Naive B cell (primary cell): ENCODE results near the gene CD14. TPM values are rescaled to one million over a fixed set of nuclear protein-coding genes. Genes with fewer than 3 reads are reported as not detected.
"Not testable (repeated sequence)": the region's sequence is repeated elsewhere in the genome, so short reads cannot be mapped to it uniquely, and the experiment has no call there.

Source experiments
- ATAC-seq, 2 donors: fragments of 150-1000 bp; cut with Tn5 transposase; 2 replicates each; pipeline ENCODE4 v1.10.0; 2021; ENCODE audit warnings: low read depth in 2 of 2, mild to moderate bottlenecking in 2 of 2, moderate library complexity in 2 of 2
- DNase-seq: peaks from one replicate; pipeline ENCODE4 v3.0.0; 2022
- H3K27ac Mint-ChIP-seq, 6 donors: one replicate each; pipeline ENCODE4 v1.8.0; 2020 to 2022; ENCODE audit warnings: mild to moderate bottlenecking in 6 of 6, mixed read lengths in 6 of 6, moderate library complexity in 5 of 6, inconsistent platforms in 2 of 6
- H3K27me3 Mint-ChIP-seq, 3 donors: one replicate each; pipeline ENCODE4 v1.8.0; 2021 to 2022; ENCODE audit warnings: mixed read lengths in 3 of 3, mild to moderate bottlenecking in 1 of 3
- H3K36me3 Mint-ChIP-seq, 2 donors: one replicate each; pipeline ENCODE4 v1.8.0; 2020 to 2022; ENCODE audit warnings: mixed read lengths in 2 of 2, inconsistent platforms in 1 of 2, mild to moderate bottlenecking in 1 of 2
- H3K4me1 Mint-ChIP-seq, 3 donors: one replicate each; pipeline ENCODE4 v1.8.0; 2020 to 2022; ENCODE audit warnings: mixed read lengths in 3 of 3, inconsistent platforms in 1 of 3, mild to moderate bottlenecking in 1 of 3, moderate library complexity in 1 of 3
- H3K4me3 Mint-ChIP-seq, 8 donors: one replicate each; pipeline ENCODE4 v1.8.0; 2020 to 2022; ENCODE audit warnings: mild to moderate bottlenecking in 8 of 8, mixed read lengths in 8 of 8, moderate library complexity in 8 of 8, inconsistent platforms in 2 of 8
- H3K9me3 Mint-ChIP-seq, 7 donors: one replicate each; pipeline ENCODE4 v1.8.0; 2020 to 2022; ENCODE audit warnings: mixed read lengths in 7 of 7, mild to moderate bottlenecking in 5 of 7, inconsistent platforms in 2 of 7, moderate library complexity in 1 of 7
- polyA plus RNA-seq, 6 donors: library from polyadenylated mRNA; unstranded; fragments of 300-500 nt; fragmentation: Illumina TruSeq; gene quantifications; one replicate each; pipeline ENCODE4 v1.2.3, GENCODE V29; 2021; ENCODE audit warnings: low read depth in 6 of 6

CD14 gene
- polyA plus RNA-seq, 6 donors from 2014 or later = 1.5 to 10.2 (median 2.8) TPM

DNA sequence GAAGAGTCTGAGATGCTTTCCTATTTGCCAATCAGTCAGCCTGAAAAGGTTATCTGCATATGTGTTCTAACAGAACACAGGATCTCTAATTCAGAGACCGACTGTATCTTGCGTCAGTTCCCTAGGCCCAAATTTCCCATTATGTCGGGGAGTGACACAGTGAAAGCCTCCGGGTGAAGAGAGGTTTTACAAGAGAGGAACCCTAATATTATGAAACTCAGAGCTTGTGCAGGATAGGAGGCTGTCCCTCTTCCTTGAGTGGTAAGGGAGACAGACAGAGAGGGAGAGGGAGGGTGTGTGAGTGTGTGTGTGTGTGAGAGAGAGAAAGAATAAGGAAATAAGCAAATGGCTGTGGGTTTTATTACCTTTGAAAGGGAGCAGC, 1.9 kb downstream of the CD14 start:
- Mint-ChIP-seq H3K27me3 (peaks cover 24 to 42% (median 26%) of the 10 kb centered on the region in 3 donors), H3K4me1 (peaks cover 9 to 29% (median 17%) of the 10 kb centered on the region in 3 donors), H3K9me3 (peaks cover 0 to 15% (median 7%) of the 10 kb centered on the region in 7 donors), H3K36me3 (peaks cover 0 to 5% of the 10 kb centered on the region in 2 donors), H3K4me3 (peak overlapping the region in 7 of 8 donors; percentile 27 to 94 (median 83)), H3K27ac (peak overlapping the region in 1 of 6 donors; percentile 73)
- DNase-seq = no peak
- ATAC-seq = no peak

DNA sequence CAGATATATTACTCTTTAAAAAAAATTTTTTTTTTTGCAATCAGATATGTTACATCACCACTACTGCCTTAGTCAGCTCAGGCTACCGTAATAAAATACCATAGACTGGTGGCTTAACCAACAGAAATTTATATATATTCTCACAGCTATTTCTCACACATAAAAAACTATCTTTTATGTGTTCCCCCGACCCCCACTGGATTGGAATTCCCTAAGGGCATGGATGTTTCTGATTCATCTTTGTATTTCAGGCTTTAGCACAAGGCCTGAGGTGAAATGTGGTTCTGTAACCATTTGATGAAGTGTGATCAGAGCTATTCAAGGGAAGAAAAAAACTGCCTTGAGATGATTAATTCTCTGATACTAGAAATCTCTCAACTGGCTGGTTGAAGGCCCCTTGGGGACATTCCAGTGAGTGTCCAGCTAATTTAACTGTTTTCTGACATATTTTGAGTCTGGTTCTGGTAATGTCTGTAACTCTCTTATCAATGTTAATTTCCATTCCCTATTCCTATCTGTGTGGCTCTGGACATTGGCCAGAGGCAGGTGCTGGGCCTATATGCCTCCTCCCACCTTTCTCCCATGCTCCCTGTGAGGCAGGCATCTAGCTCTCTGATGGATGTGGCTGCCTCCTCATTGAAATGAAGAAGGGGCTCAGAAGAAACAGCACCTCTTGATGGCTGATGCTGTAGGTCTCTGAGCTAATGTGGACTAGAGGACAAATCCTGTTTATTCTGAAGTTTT, 2.5 kb downstream of the CD14 start:
- peaks cover 9 to 29% (median 17%) of the 10 kb centered on the region in 3 donors for H3K4me1 Mint-ChIP-seq
- peak overlapping the region in 5 of 8 donors; percentile 37 to 85 (median 71) for H3K4me3 Mint-ChIP-seq
- H3K27me3 Mint-ChIP-seq = peaks cover 26 to 42% (median 26%) of the 10 kb centered on the region in 3 donors
- peaks cover 0 to 15% (median 7%) of the 10 kb centered on the region in 7 donors for H3K9me3 Mint-ChIP-seq
- peaks cover 0 to 5% of the 10 kb centered on the region in 2 donors for H3K36me3 Mint-ChIP-seq
- peak overlapping the region in 1 of 6 donors; percentile 73 for H3K27ac Mint-ChIP-seq
- DNase-seq (no peak), ATAC-seq (no peak)

DNA sequence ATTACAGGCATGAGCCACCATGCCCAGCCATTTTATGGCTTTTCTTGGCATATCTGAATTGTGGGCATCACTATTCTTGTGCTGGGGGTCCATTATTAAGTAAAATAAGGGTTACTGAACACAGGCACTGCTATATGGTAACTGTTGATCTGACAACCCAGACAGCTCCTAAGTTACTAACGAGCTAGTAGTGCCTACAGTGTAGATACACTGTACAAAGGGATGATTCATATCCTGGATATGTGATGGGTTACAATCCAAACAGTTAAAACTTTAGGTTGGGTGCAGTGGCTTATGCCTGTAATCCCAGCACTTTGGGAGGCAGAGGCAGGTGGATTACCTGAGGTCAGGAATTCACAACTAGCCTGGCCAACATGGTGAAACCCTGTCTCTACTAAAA, 4.3 kb downstream of the CD14 start:
- Mint-ChIP-seq H3K4me1 (peaks cover 9 to 21% (median 17%) of the 10 kb centered on the region in 3 donors), H3K9me3 (peaks cover 0 to 15% (median 7%) of the 10 kb centered on the region in 7 donors), H3K27me3 (peaks cover 26 to 47% (median 32%) of the 10 kb centered on the region in 3 donors), H3K27ac (no peak overlapping the region), H3K36me3 (peaks cover 0 to 5% of the 10 kb centered on the region in 2 donors), H3K4me3 (no peak overlapping the region)
- DNase-seq = no peak
- ATAC-seq = no peak

DNA sequence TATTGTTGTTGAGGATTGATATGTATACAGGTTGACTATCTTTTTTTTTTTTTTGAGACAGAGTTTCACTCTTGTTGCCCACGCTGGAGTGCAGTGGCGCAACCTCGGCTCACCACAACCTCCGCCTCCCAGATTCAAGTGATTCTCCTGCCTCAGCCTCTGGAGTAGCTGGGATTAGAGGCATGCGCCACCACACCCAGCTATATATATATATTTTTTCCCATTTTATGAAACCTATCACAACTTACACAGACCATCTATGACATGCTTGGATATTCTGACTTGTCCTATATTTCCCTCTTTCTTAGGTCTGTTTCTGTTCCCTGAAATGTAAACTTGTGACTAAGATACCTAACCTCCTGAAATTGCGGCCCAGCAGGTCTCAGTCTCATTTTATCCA, 5.0 kb downstream of the CD14 start:
- Mint-ChIP-seq H3K4me3 (no peak overlapping the region), H3K9me3 (peaks cover 0 to 15% (median 7%) of the 10 kb centered on the region in 7 donors), H3K4me1 (peaks cover 4 to 16% (median 13%) of the 10 kb centered on the region in 3 donors), H3K27ac (no peak overlapping the region), H3K27me3 (peaks cover 21 to 43% (median 32%) of the 10 kb centered on the region in 3 donors), H3K36me3 (peaks cover 0 to 5% of the 10 kb centered on the region in 2 donors)
- ATAC-seq (no peak), DNase-seq (no peak)

DNA sequence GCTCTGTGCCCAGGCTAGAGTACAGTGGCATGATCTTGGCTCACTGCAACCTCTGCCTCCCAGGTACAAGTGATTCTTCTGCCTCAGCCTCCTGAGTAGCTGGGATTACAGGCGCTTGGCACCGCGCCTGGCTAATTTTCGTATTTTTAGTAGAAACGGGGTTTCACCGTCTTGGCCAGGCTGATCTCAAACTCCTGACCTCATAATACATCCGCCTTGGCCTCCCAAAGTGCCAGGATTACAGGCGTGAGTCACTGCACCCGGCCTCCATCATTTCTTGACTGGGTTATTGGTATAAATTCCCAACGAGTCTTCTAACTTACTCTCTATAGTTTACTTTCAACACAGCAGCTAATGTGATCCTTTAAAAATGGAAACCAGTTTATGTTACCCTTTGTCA, 8.1 kb downstream of the CD14 start:
- H3K36me3 Mint-ChIP-seq, DNase-seq, H3K27ac Mint-ChIP-seq, H3K4me1 Mint-ChIP-seq, H3K4me3 Mint-ChIP-seq, ATAC-seq: not testable (repeated sequence)
- peaks cover 9 to 34% (median 34%) of the 10 kb centered on the region in 3 donors for H3K27me3 Mint-ChIP-seq
- peaks cover 0 to 15% (median 7%) of the 10 kb centered on the region in 7 donors for H3K9me3 Mint-ChIP-seq

DNA sequence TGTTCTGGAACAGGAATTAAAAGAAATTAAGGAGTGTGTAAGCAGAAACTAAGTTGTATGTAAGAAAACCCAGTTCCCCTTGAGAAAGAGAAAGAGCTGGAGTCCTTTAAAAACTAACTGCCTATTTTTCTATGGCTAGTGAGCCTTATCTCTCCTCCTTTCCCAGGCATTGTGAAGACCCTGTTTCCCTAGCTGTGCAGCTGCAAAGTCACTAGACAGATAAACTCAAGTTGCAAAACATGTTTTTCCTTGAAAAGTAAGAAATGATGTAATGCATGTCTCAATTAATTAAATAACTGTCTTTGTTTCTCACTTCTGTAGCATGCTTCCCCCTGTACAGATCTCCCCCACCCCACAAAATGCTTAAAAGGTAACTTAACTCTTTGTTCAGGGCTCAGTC, 9.9 kb downstream of the CD14 start:
- not testable (repeated sequence) for ATAC-seq, H3K9me3 Mint-ChIP-seq, H3K36me3 Mint-ChIP-seq, DNase-seq, H3K4me3 Mint-ChIP-seq, H3K4me1 Mint-ChIP-seq
- peaks cover 18 to 41% (median 36%) of the 10 kb centered on the region in 3 donors for H3K27me3 Mint-ChIP-seq
- peak overlapping the region in 1 of 6 donors; percentile 24 for H3K27ac Mint-ChIP-seq

DNA sequence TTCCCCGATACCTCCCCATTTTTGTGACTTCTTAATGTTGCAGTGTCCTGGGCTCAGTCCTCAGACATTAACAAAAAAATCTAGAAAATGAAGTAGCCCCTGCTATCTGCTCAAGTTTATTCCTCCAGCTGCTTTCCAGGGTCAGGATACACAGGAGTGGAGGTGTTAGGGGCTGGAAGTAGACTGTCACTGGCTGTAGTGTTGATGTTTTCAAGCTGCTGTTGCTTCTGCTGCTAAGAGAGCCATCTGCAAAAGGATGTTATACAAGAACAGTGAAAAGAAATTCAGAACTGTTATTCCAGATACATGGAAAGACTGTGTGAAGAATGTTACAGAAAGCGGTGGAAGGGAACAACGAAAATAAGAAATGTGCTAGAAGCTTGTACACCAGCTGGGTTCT, 10.7 kb downstream of the CD14 start:
- peaks cover 0 to 4% (median under 1%) of the 10 kb centered on the region in 7 donors for H3K9me3 Mint-ChIP-seq
- no peak overlapping the region for H3K27ac Mint-ChIP-seq

DNA sequence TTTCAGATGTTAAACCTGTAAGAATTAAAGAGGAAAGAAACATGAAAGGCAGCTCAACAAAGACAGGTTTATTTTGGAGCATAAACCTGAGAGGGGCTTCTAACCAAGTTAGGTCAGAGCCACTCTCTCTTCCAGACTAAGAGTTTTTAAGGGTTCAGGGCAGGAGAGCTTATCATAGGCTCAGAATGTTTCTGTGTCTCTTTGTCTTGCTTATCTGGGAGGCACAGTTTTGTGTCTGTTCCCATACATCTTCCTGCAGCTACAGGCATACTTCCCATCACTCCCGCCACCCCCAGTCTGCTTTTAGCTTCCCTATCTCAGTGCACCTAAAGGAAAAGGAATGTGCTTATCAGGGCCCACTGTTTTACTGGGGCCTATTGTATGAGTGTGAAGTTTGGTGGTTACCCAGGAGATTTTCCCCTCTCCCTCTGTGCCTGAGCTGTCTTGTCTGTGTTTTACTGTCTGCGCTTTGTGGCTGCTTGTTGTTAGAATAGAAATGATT, 21.9 kb downstream of the CD14 start:
- ATAC-seq (no peak), DNase-seq (no peak)
- H3K27ac Mint-ChIP-seq = peak overlapping the region in 1 of 6 donors; percentile 35
- no peak overlapping the region for H3K4me3 Mint-ChIP-seq
- H3K27me3 Mint-ChIP-seq = peaks cover 0 to 8% (median 0%) of the 10 kb centered on the region in 3 donors
- H3K36me3 Mint-ChIP-seq = no peaks in the 10 kb centered on the region
- no peaks in the 10 kb centered on the region for H3K9me3 Mint-ChIP-seq
- peaks cover 16 to 18% (median 17%) of the 10 kb centered on the region in 3 donors for H3K4me1 Mint-ChIP-seq

More for the DNA sequence above, 10.7 kb downstream of the CD14 start:
- DNase-seq (no peak), ATAC-seq (no peak)
- H3K4me1 Mint-ChIP-seq = no peaks in the 10 kb centered on the region
- no peak overlapping the region for H3K4me3 Mint-ChIP-seq
- H3K36me3 Mint-ChIP-seq = peaks cover 0 to 7% of the 10 kb centered on the region in 2 donors
- H3K27me3 Mint-ChIP-seq = peaks cover 20 to 42% (median 35%) of the 10 kb centered on the region in 3 donors

DNA sequence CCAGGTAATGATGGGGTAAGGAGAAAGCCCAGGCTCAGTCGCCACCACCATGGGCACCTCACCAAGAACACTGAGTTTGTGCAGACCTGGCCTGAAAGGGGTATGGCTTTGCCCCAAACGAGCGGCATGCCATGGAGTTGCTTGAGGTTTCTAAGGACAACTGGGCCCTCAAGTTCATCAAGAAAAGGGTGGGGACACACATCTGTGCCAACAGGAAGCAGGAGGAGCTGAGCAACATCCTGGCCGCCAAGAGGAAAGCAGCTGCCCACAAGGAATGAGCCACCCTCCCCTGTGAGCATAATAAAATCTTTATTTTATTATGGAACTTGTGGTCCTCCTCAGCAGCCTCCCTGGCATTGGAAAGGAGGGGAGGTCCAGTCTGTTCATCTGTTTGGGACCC, 23.8 kb downstream of the CD14 start:
- no peaks in the 10 kb centered on the region for H3K9me3 Mint-ChIP-seq
- H3K36me3 Mint-ChIP-seq = no peaks in the 10 kb centered on the region
- peaks cover 16 to 18% (median 17%) of the 10 kb centered on the region in 3 donors for H3K4me1 Mint-ChIP-seq

DNA sequence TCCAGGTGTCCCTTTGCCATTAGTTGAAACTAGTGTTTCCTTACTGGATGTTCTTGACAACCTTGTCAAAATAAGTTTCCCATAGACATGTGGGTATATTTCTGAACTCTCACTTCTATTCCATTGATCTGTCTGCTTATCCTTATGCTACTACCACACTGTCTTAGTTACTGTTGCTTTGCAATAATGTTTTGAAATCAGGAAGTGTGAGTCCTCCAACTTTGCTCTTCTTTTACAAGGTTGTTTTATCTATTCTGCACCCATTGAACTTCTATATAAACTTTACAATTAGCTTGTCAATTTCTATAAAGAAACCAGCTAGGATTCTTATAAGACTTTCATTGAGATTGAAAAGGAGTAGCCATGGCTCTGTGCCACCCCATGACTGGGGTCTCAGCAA, 24.3 kb downstream of the CD14 start:
- DNase-seq (no peak), ATAC-seq (no peak)
- peaks cover 0 to 8% (median 0%) of the 10 kb centered on the region in 3 donors for H3K27me3 Mint-ChIP-seq
- peaks cover 16 to 18% (median 17%) of the 10 kb centered on the region in 3 donors for H3K4me1 Mint-ChIP-seq
- H3K4me3 Mint-ChIP-seq = no peak overlapping the region
- no peaks in the 10 kb centered on the region for H3K36me3 Mint-ChIP-seq
- H3K9me3 Mint-ChIP-seq = no peaks in the 10 kb centered on the region
- H3K27ac Mint-ChIP-seq = no peak overlapping the region

More for the DNA sequence above, 23.8 kb downstream of the CD14 start:
- Mint-ChIP-seq H3K27me3 (peaks cover 0 to 8% (median 0%) of the 10 kb centered on the region in 3 donors), H3K27ac (peak overlapping the region in 1 of 6 donors; percentile 76), H3K4me3 (no peak overlapping the region)
- ATAC-seq (no peak), DNase-seq (no peak)

DNA sequence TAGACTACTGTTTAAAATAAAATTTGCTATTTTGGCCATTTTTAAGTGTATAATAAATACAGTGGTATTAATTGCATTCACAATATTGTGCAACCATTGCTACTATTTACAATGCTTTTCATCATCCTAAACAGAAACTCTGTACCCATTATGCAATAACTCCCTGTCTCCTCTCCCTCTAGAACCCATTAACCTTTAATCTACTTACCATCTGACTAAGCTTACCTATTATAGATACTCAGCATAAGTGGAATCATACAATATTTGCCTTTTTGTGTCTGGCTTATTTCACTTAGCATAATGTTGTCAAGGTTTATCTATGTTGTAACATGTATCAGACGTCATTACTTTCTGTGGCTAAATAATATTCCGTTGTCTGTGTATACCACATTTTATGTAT, 25.9 kb downstream of the CD14 start:
- no peak for ATAC-seq
- no peak overlapping the region for H3K27ac Mint-ChIP-seq
- H3K27me3 Mint-ChIP-seq = peaks cover 0 to 8% (median 0%) of the 10 kb centered on the region in 3 donors
- H3K4me1 Mint-ChIP-seq = peaks cover 6 to 10% (median 8%) of the 10 kb centered on the region in 3 donors
- H3K9me3 Mint-ChIP-seq = no peaks in the 10 kb centered on the region
- H3K36me3 Mint-ChIP-seq = no peaks in the 10 kb centered on the region
- H3K4me3 Mint-ChIP-seq = no peak overlapping the region
- no peak for DNase-seq

DNA sequence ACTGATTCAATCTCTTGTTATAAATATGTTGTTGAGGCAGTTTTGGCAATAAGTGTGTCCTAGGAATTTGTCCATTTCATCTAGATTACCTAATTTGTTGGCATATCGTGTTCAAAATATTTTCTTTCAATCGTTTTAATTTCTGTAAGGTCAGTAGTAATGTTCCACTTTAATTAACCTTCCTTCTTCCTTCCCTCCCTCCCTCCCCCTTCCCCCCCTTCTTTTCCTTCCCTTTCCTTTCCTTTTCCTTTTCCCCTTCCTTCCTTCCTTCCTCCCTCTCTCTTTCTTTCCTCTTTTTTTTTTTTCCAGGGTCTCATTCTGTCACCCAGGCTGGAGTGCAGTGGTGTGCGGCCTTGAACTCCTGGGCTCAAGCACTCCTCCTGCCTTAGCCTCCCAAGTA, 27.1 kb downstream of the CD14 start:
- Mint-ChIP-seq H3K4me3 (no peak overlapping the region), H3K27ac (no peak overlapping the region), H3K4me1 (no peaks in the 10 kb centered on the region), H3K9me3 (no peaks in the 10 kb centered on the region), H3K27me3 (peaks cover 0 to 4% (median 0%) of the 10 kb centered on the region in 3 donors), H3K36me3 (no peaks in the 10 kb centered on the region)
- ATAC-seq = no peak
- no peak for DNase-seq

DNA sequence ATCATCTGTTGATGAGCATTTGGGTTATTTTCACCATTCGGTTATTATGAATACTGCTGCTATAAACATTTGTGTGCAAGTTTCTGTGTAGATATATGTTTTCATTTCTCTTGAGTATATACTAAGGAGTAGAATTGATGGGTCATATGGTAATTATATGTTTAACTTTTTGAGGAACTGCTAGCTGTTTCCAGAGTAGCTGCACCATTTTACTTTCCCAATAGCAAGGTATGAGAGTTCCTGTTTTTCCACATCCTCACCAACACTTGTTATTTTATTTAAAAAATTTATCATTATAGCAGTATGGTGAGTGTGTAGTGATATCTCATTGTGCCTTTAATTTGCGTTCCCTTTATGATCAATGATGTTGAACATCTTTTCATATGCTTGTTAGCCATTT, 29.2 kb downstream of the CD14 start:
- Mint-ChIP-seq H3K27ac (no peak overlapping the region), H3K27me3 (peaks cover 0 to 6% (median 5%) of the 10 kb centered on the region in 3 donors), H3K4me3 (no peak overlapping the region), H3K9me3 (no peaks in the 10 kb centered on the region), H3K36me3 (no peaks in the 10 kb centered on the region), H3K4me1 (no peaks in the 10 kb centered on the region)
- no peak for ATAC-seq
- DNase-seq = no peak

DNA sequence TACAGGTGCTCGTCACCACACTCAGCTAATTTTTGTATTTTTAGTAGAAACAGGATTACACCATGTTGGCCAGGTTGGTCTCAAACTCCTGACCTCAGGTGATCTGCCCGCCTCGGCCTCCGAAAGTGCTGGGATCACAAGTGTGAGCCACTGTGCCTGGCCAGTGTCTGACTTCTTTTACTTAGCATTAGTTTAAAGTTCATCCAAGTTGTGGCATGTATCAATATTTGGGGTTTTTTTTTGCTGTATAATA, 29.6 kb downstream of the CD14 start:
- H3K27me3 Mint-ChIP-seq, H3K9me3 Mint-ChIP-seq, H3K36me3 Mint-ChIP-seq, H3K4me1 Mint-ChIP-seq, H3K27ac Mint-ChIP-seq, DNase-seq, H3K4me3 Mint-ChIP-seq, ATAC-seq: not testable (repeated sequence)
